ENCODE results near the gene SPIN1. TPM values are rescaled to one million over a fixed set of nuclear protein-coding genes. Genes with fewer than 3 reads are reported as not detected.

The SPIN1 gene
- total and polyA plus RNA-seq, 4 donors = 22.6 to 135 (median 35.3) TPM

- 96% methylated on average over 5 of the region's 5 CpGs for WGBS, 2 donors
- no peak for DNase-seq
- ATAC-seq (ENCODE audit: insufficient read depth, low FRiP score) = no peak
Measured at GRCh38 chr9:88421348-88421747, 33.1 kb downstream of the SPIN1 start.

DNA sequence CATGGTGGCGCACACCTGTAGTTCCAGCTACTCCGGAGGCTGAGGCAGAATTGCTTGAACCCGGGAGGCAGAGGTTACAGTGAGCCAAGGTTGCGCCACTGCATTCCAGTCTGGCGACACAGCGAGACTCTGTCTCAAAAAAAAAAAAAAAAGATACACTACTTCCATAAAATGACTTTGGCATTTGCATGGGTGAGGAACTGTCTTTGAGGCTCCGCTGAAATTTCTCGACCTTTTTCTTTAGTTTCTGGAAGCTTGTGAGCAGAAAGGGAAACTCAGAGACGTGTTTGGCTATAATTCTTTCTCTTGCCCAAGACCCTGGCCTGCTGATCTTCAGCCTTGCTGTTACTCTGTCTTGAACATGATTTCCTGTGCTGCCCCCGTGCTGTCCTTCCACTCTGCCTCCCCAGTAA lies 37.3 kb downstream of the SPIN1 start:
- H3K9ac ChIP-seq (ENCODE audit: insufficient read depth in 1 of 2, low read length in 2 of 2) = no peak overlapping the region
- no peaks in the 10 kb centered on the region for H3K27me3 ChIP-seq (ENCODE audit: control insufficient read depth in 3 of 3, insufficient read depth in 3 of 3, low read length in 2 of 3)
- ATAC-seq (ENCODE audit: insufficient read depth, low FRiP score) (peak; percentile 19), DNase-seq (peak; percentile 26 to 72 (median 49))
- no peak overlapping the region for H3K4me3 ChIP-seq
- peaks cover 0 to 26% (median 9%) of the 10 kb centered on the region in 4 donors for H3K36me3 ChIP-seq (ENCODE audit: control insufficient read depth in 4 of 4, insufficient read depth in 4 of 4, low read length in 4 of 4)
- H3K9me3 ChIP-seq (ENCODE audit: control insufficient read depth in 4 of 4, insufficient read depth in 3 of 4, low read length in 3 of 4) = no peaks in the 10 kb centered on the region
- peak overlapping the region in 1 of 2 donors; percentile 52 for H3K27ac ChIP-seq (ENCODE audit: low read depth in 1 of 2, low read length in 1 of 2)
- peaks cover 0 to 8% (median 5%) of the 10 kb centered on the region in 5 donors for H3K4me1 ChIP-seq (ENCODE audit: control insufficient read depth in 5 of 5, insufficient read depth in 5 of 5, low read length in 5 of 5)
- no peak for TF ChIP-seq CTCF (IDR thresholded peaks at IDR 0.05; ENCODE audit: control extremely low read depth, extremely low read depth)
- WGBS, 2 donors = 35 to 70% methylated on average over 10 of the region's 10 CpGs

More at GRCh38 chr9:88421348-88421747, 33.1 kb downstream of the SPIN1 start:
- Histone ChIP-seq H3K27me3 (ENCODE audit: control insufficient read depth in 3 of 3, insufficient read depth in 3 of 3, low read length in 2 of 3) (no peaks in the 10 kb centered on the region), H3K4me1 (ENCODE audit: control insufficient read depth in 5 of 5, insufficient read depth in 5 of 5, low read length in 5 of 5) (peaks cover 0 to 8% (median 4%) of the 10 kb centered on the region in 5 donors), H3K9me3 (ENCODE audit: control insufficient read depth in 4 of 4, insufficient read depth in 3 of 4, low read length in 3 of 4) (peaks cover 0 to 7% (median 3%) of the 10 kb centered on the region in 4 donors), H3K9ac (ENCODE audit: insufficient read depth in 1 of 2, low read length in 2 of 2) (no peak overlapping the region), H3K27ac (ENCODE audit: low read depth in 1 of 2, low read length in 1 of 2) (no peak overlapping the region), H3K4me3 (no peak overlapping the region), H3K36me3 (ENCODE audit: control insufficient read depth in 4 of 4, insufficient read depth in 4 of 4, low read length in 4 of 4) (peaks cover 0 to 32% (median 8%) of the 10 kb centered on the region in 4 donors)
- TF ChIP-seq CTCF (IDR thresholded peaks at IDR 0.05; ENCODE audit: control extremely low read depth, extremely low read depth) = no peak

DNA sequence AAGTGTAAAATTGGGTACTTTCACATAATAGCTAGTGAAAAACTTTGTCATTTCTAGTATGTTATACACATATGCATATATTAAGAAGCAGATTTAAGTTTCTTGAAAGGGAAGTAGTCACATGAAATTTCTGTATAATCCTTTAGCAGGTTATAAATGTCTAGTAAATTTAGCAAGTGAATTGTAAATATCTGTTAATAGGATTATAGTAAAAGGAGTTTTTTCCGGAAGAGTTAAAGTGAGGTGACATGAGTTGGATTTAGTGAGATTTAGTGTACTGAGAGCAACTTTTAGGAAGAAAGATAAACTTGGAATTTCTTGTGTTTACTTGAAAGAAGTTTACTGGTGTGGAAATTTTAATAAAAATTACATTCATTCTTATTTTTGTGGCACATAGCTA lies 38.4 kb downstream of the SPIN1 start:
- Histone ChIP-seq H3K4me1 (ENCODE audit: control insufficient read depth in 5 of 5, insufficient read depth in 5 of 5, low read length in 5 of 5) (peaks cover 0 to 8% (median 4%) of the 10 kb centered on the region in 5 donors), H3K4me3 (no peak overlapping the region), H3K9ac (ENCODE audit: insufficient read depth in 1 of 2, low read length in 2 of 2) (no peak overlapping the region), H3K27ac (ENCODE audit: low read depth in 1 of 2, low read length in 1 of 2) (no peak overlapping the region), H3K9me3 (ENCODE audit: control insufficient read depth in 4 of 4, insufficient read depth in 3 of 4, low read length in 3 of 4) (no peaks in the 10 kb centered on the region), H3K27me3 (ENCODE audit: control insufficient read depth in 3 of 3, insufficient read depth in 3 of 3, low read length in 2 of 3) (no peaks in the 10 kb centered on the region), H3K36me3 (ENCODE audit: control insufficient read depth in 4 of 4, insufficient read depth in 4 of 4, low read length in 4 of 4) (peaks cover 0 to 21% (median 7%) of the 10 kb centered on the region in 4 donors)
- DNase-seq = no peak
- ATAC-seq (ENCODE audit: insufficient read depth, low FRiP score) = no peak
- TF ChIP-seq CTCF (IDR thresholded peaks at IDR 0.05; ENCODE audit: control extremely low read depth, extremely low read depth) = no peak
- WGBS, 2 donors = 95 to 100% methylated on average over 1 of the region's 1 CpG
